SKM-1 treated with dmso at 0.1 percent for 144 hours (cell line): Measurements from ENCODE around the gene MRPL34.
A peak's percentile ranks its signal among the peaks of the same experiment; 100 is the strongest.

Experiments used
- DNase-seq: peaks from one replicate; lab custom pipeline; 2025; ENCODE audit not compliant: unreplicated experiment; lab: John Stamatoyannopoulos, UW

MRPL34 gene

GRCh38 chr19:17309198-17309964, 3.7 kb downstream of the MRPL34 start, which contains the start of gene DDA1:
Gene DDA1, plus strand, starts transcription at chr19:17309563. Its CDS starts 92 bp downstream, at chr19:17309655.
- peak; percentile 100 for DNase-seq

GRCh38 chr19:17309965-17310461, 4.3 kb downstream of the MRPL34 start:
- no peak for DNase-seq

DNA sequence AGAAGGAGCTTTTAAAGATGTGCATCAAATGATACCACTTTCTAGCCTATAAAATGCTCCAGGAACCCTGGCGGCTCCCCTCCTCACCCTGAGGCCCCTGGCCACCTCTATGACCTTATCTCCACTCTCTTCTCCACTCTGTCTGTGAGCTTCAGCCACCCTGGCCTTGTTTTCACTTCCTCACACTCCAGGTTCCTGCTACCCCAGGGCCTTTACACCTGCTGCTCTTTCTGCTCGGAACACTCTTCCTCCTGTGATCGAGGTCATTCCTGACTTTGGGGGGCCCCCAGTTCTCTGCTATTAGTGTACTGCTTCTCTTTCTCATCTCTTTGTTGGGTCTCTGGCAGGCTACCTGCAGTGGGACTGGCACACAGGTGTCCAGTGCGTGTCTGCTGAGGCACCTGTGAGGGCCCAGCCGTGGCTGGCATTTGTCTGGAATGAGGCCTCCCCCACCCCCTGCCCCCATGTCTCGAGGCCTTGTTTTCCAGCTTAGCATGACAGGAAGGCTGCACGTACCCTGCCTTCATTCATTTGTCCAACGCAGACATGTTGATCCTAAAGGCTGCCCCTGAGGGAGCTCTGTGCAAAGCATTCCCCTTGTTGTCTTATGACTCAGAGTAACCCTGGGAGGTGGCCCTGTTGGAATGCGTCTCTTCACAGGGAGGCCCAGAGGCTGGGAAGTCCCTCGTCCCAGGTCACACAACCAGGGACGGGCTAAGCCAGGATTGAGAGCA, 6.0 kb downstream of the MRPL34 start:
- no peak for DNase-seq

GRCh38 chr19:17312189-17313113, 6.8 kb downstream of the MRPL34 start:
- no peak for DNase-seq

DNA sequence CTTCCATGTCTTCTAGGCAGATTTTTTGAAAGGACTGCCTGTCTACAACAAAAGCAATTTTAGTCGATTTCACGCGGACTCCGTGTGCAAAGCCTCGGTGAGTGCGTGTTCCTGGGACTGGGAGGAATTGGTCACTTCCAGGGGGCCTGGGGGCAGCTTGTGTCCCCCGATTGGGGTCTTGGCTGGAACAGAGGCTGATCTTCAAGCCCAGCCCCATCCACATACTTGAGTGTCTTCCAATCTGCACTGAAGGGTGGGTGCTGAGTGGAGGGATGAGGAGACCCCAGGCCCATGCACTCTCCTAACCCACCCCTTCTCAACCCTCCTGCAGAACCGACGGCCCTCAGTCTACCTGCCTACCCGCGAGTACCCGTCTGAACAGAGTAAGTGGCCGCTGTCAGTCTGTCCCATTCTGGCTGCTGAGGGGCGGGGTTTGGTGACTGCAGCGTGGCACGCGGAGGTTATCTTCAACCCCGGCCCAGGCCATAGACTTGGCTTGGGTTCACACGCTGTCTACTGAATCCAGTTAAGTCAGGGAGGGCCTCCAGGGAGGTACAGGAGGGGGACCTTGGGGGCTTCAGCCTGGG, 8.4 kb downstream of the MRPL34 start:
- DNase-seq: no peak

DNA sequence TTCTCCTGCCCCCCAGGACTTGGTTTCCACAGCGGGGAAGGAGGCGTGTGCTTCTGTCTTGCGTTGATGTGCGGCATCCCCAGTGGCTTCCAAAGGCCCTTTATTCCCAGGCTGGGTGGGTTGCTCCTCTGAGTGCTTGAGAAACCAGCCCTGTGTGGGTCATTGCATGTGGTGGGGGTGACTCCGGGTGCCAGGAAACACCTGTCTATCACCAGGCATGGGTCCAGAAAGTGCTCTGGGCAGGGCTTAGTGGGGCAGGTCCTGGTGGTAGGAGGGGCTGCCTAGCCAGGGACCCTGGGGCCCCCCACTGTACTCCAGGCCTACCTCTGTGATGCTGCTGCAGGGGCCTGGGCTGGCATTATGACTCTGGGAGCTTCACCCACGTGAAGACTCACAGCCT, 13.3 kb downstream of the MRPL34 start:
- DNase-seq: no peak

GRCh38 chr19:17319473-17320238, 14.0 kb downstream of the MRPL34 start:
- DNase-seq: no peak

GRCh38 chr19:17320435-17320834, 14.8 kb downstream of the MRPL34 start:
- no peak for DNase-seq

GRCh38 chr19:17321655-17322489, 16.2 kb downstream of the MRPL34 start:
- no peak for DNase-seq

- DNase-seq: no peak
Observed at GRCh38 chr19:17322854-17323253, 17.2 kb downstream of the MRPL34 start.

- DNase-seq: no peak
Observed at GRCh38 chr19:17323300-17323963, 17.8 kb downstream of the MRPL34 start.

- no peak for DNase-seq
Observed at GRCh38 chr19:17323964-17324332, 18.3 kb downstream of the MRPL34 start.

DNA sequence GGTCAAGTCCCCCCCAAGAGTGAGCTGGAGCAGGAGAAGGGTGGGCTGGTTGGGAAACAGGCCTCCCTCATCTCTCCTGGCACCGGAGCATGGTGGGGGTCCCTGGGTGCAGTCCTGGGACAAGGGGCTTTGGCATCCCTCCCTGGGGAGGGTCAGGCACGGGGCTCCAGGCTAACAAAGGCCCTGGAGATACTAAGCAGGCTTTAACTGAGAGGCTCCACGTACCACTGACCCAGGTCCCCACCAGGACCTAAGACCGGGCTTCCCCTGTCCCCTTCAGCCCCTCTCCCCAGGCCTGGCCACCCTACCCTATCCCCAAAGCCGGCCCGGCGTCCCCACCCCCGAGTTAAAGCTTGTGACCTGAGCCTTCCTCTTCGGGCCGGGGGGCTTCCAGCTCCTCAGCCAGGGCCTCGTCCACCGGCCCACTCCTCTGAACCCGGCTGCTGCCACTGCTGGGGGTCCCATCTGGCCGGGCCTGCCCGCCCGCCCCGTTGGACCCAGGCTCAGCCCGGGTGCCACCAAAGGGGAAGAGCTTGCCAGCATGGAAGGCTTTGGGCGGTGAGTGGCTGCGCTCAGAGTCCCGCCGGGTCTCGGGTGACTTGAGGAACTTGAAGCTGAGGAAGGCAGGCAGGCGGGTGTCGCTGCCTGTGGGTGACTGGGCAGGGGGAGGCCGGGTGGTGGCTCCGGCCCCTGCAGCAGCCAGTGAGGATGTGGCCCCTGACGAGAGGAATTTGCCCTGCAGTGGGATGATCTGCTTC, 18.9 kb downstream of the MRPL34 start:
- no peak for DNase-seq

DNA sequence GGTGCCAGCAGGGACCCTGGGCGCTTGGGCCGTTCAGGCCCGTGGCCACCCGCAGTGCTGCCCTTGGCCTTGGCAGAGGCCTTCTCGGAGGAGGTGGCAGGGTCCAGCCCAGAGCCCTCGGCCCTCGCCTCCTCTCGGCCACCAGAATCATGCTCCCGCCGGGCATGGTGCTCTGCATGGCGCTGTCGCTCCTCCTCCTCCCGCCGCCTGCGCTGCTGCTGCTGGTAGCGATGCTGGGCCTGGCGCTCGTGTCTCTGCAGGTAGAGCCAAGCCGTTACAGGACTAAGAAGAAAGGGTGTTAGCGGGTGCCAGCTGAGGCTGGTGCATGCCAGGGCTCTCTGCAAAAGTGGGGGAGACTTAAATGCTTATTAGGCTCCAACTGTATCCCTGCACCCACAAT, 19.5 kb downstream of the MRPL34 start:
- no peak for DNase-seq

- no peak for DNase-seq
Observed at GRCh38 chr19:17325881-17326594, 20.4 kb downstream of the MRPL34 start.

DNA sequence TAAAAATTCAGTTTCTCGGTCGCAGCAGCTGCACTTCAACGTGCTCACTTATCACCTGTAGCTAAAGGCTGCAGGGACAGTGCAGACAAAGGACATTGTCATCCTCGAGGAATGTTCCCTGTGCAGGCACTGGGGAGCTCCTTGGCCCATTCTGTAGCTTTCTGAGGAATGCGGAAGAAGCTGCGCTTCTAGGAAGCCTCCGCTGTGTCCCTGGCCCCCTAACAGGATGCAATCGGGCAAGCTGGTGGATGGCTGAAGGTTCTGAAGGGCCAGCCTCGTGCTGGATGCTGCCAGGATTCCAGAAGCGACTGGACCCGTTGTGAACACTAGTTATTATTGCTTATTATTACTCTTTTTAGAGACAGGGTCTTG, 20.9 kb downstream of the MRPL34 start:
- DNase-seq: no peak

GRCh38 chr19:17327068-17327653, 21.5 kb downstream of the MRPL34 start:
- DNase-seq: no peak
